ENCODE data around the gene ZYG11B.

The ZYG11B gene

GRCh38 chr1:52726265-52727113, at the start of gene ZYG11B:
Gene ZYG11B, plus strand, starts transcription at chr1:52726453. Its CDS starts 201 bp downstream, at chr1:52726654.
- peak; percentile 96 for ATAC-seq
- TF ChIP-seq TCF4 (CRISPR knock-in tag; IDR thresholded peaks at IDR 0.05; ENCODE audit: borderline replicate concordance) (no peak), CREB5 (CRISPR knock-in tag; IDR thresholded peaks at IDR 0.05; ENCODE audit: low read depth) (no peak), ZFP3 (CRISPR knock-in tag; IDR thresholded peaks at IDR 0.05) (no peak), PATZ1 (CRISPR knock-in tag; IDR thresholded peaks at IDR 0.05; ENCODE audit: borderline replicate concordance) (no peak), BACH2 (CRISPR knock-in tag; IDR thresholded peaks at IDR 0.05; ENCODE audit: borderline replicate concordance) (no peak), ISL1 (CRISPR knock-in tag; IDR thresholded peaks at IDR 0.05) (no peak), TSHZ2 (CRISPR knock-in tag; IDR thresholded peaks at IDR 0.05) (no peak), ZNF70 (CRISPR knock-in tag; IDR thresholded peaks at IDR 0.05) (no peak), ESRRG (CRISPR knock-in tag; IDR thresholded peaks at IDR 0.05) (no peak), ZC3H10 (CRISPR knock-in tag; IDR thresholded peaks at IDR 0.05) (no peak), POU6F1 (CRISPR knock-in tag; IDR thresholded peaks at IDR 0.05; ENCODE audit: borderline replicate concordance, low read depth) (no peak), ZNF565 (CRISPR knock-in tag; conservative IDR thresholded peaks at IDR 0.05; ENCODE audit: low read depth) (no peak), GLIS3 (CRISPR knock-in tag; IDR thresholded peaks at IDR 0.05) (no peak), ZFP30 (CRISPR knock-in tag; IDR thresholded peaks at IDR 0.05) (no peak), ARNTL (CRISPR knock-in tag; IDR thresholded peaks at IDR 0.05; ENCODE audit: borderline replicate concordance, low read depth) (no peak), PPARA (CRISPR knock-in tag; IDR thresholded peaks at IDR 0.05; ENCODE audit: borderline replicate concordance) (no peak), CSDC2 (CRISPR knock-in tag; IDR thresholded peaks at IDR 0.05) (no peak), OSR1 (CRISPR knock-in tag; IDR thresholded peaks at IDR 0.05) (no peak)

GRCh38 chr1:52677076-52677806, 49.0 kb upstream of the ZYG11B start:
- no peak for ATAC-seq
- TF ChIP-seq ISL1 (CRISPR knock-in tag; IDR thresholded peaks at IDR 0.05): peak; percentile 38; the same call in 1 of the 2 replicates
- TF ChIP-seq CSRNP3 (CRISPR knock-in tag; IDR thresholded peaks at IDR 0.05): no peak
- TF ChIP-seq PATZ1 (CRISPR knock-in tag; IDR thresholded peaks at IDR 0.05; ENCODE audit: borderline replicate concordance): no peak
- TF ChIP-seq ZFP3 (CRISPR knock-in tag; IDR thresholded peaks at IDR 0.05): no peak
